OCI-LY7 (cell line): ENCODE results near the gene C1orf21.

ENCODE experiments used
- EZH2phosphoT487 ChIP-seq: fragments of 200-600 bp; sonication (generic); IDR thresholded peaks from 2 replicates; pipeline ENCODE4 v1.6.1; 2018; ENCODE audit warnings: low read depth, borderline replicate concordance, mild to moderate bottlenecking, mixed run types, antibody characterized with exemption, low read length, moderate library complexity, mixed read lengths
- TF ChIP-seq, protein P1 (sequence below): fragments of 200-600 bp; sonication (generic); conservative IDR thresholded peaks from 2 replicates; pipeline ENCODE4 v1.5.1; 2014; ENCODE audit warnings: mild to moderate bottlenecking, antibody characterized with exemption, low read length, moderate library complexity, mixed read lengths

DNA sequence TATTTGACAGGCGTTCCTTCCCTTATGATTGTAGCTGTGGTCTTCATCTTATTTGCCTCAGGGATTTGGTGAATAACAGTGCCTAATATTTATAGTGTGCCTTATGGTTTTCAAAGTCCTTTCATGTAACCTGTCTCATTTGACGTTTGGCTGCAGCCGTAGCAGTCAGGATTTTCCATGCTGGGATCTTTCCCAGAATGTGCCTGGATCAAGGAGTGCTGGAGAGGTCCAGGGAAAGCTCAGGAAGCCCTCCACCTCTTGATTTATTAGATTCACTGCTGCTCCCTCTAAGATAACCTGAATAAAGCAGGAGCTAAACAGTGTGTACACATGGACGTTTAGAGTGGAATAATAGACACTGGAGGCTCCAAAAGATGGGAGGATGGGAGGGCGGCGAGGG is 5.2 kb downstream of the C1orf21 start:
- TF ChIP-seq, protein P1, sequence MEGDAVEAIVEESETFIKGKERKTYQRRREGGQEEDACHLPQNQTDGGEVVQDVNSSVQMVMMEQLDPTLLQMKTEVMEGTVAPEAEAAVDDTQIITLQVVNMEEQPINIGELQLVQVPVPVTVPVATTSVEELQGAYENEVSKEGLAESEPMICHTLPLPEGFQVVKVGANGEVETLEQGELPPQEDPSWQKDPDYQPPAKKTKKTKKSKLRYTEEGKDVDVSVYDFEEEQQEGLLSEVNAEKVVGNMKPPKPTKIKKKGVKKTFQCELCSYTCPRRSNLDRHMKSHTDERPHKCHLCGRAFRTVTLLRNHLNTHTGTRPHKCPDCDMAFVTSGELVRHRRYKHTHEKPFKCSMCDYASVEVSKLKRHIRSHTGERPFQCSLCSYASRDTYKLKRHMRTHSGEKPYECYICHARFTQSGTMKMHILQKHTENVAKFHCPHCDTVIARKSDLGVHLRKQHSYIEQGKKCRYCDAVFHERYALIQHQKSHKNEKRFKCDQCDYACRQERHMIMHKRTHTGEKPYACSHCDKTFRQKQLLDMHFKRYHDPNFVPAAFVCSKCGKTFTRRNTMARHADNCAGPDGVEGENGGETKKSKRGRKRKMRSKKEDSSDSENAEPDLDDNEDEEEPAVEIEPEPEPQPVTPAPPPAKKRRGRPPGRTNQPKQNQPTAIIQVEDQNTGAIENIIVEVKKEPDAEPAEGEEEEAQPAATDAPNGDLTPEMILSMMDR: no peak
- no peak for TF ChIP-seq EZH2phosphoT487
